ENCODE data around the gene CCDC77. TPM values are rescaled to one million over a fixed set of nuclear protein-coding genes. Genes with fewer than 3 reads are reported as not detected.
A peak's percentile ranks its signal among the peaks of the same experiment; 100 is the strongest.

The CCDC77 gene
- total RNA-seq, 2 experiments from 2014 or later = 14.0 to 19.0 TPM

- CTCF ChIA-PET = interaction anchor here (1.4 to 1.7 kb wide), 2 partner anchors 9 to 56 kb away, joined by 3 to 4 read pairs; no protein-coding TSS in a partner anchor
- Mint-ChIP-seq H3K4me1 (ENCODE audit: low read depth) (peaks cover 24% of the 10 kb centered on the region), H3K9me3 (no peaks in the 10 kb centered on the region), H3K4me3 (peak overlapping the region; percentile 76), H3K36me3 (ENCODE audit: low read depth) (peaks cover 24% of the 10 kb centered on the region), H3K27me3 (no peaks in the 10 kb centered on the region), H3K27ac (no peak overlapping the region)
- TF ChIP-seq CTCF (IDR thresholded peaks at IDR 0.05) = no peak
- intact Hi-C loops (cut with micrococcal nuclease) = no loop called here
- ATAC-seq = no peak
- POLR2A ChIA-PET = interaction anchor here (0.9 kb wide), 1 partner anchor 16 kb away, joined by 4 read pairs; no protein-coding TSS in a partner anchor
- DNase-seq = no peak
Observed at GRCh38 chr12:386651-387050, 14.8 kb upstream of the CCDC77 start.

- no peak for DNase-seq
- peak overlapping the region; percentile 99 for H3K27ac Mint-ChIP-seq
- peak overlapping the region; percentile 76 for H3K4me3 Mint-ChIP-seq
- TF ChIP-seq CTCF (IDR thresholded peaks at IDR 0.05) = no peak
- H3K4me1 Mint-ChIP-seq (ENCODE audit: low read depth) = peaks cover 24% of the 10 kb centered on the region
- no peaks in the 10 kb centered on the region for H3K9me3 Mint-ChIP-seq
- no peak for ATAC-seq
- ChIA-PET POLR2A (interaction anchor here (0.7 to 3.9 kb wide), 6 partner anchors 10 to 365 kb away, joined by 3 to 38 read pairs (median 4); partner anchors contain the start of genes CCDC77 and WNK1), CTCF (interaction anchor here (3.5 kb wide), 1 partner anchor 13 kb away, joined by 21 read pairs; the partner anchor contains the start of gene CCDC77)
- H3K36me3 Mint-ChIP-seq (ENCODE audit: low read depth) = peaks cover 18% of the 10 kb centered on the region
- H3K27me3 Mint-ChIP-seq = no peaks in the 10 kb centered on the region
- intact Hi-C loops (cut with micrococcal nuclease) = no loop called here
Observed at GRCh38 chr12:388012-388411, 13.4 kb upstream of the CCDC77 start.

GRCh38 chr12:388541-389141, 12.8 kb upstream of the CCDC77 start:
- DNase-seq (peak; percentile 67), ATAC-seq (peak; percentile 51)
- TF ChIP-seq CTCF (IDR thresholded peaks at IDR 0.05) = no peak
- ChIA-PET POLR2A (interaction anchor here (0.7 to 3.9 kb wide), 12 partner anchors 9 to 517 kb away, joined by 3 to 38 read pairs (median 3); partner anchors contain the start of genes CCDC77 and WNK1), CTCF (interaction anchor here (3.5 kb wide), 1 partner anchor 12 kb away, joined by 21 read pairs; the partner anchor contains the start of gene CCDC77)
- peak overlapping the region; percentile 76 for H3K4me3 Mint-ChIP-seq
- peaks cover 21% of the 10 kb centered on the region for H3K4me1 Mint-ChIP-seq (ENCODE audit: low read depth)
- H3K27ac Mint-ChIP-seq = peak overlapping the region; percentile 99
- intact Hi-C loops (cut with micrococcal nuclease) = no loop called here
- peaks cover 14% of the 10 kb centered on the region for H3K36me3 Mint-ChIP-seq (ENCODE audit: low read depth)
- H3K9me3 Mint-ChIP-seq = no peaks in the 10 kb centered on the region
- H3K27me3 Mint-ChIP-seq = no peaks in the 10 kb centered on the region

- Mint-ChIP-seq H3K36me3 (ENCODE audit: low read depth) (peaks cover 9% of the 10 kb centered on the region), H3K4me1 (ENCODE audit: low read depth) (peaks cover 17% of the 10 kb centered on the region), H3K4me3 (peak within 1 kb of the TSS; percentile 76), H3K27ac (peak within 1 kb of the TSS; percentile 99), H3K27me3 (no peaks in the 10 kb centered on the region), H3K9me3 (no peaks in the 10 kb centered on the region)
- intact Hi-C loops (cut with micrococcal nuclease) = no loop called here
- POLR2A ChIA-PET = interaction anchor here (0.7 to 3.9 kb wide), 10 partner anchors 10 to 517 kb away, joined by 3 to 38 read pairs (median 3); partner anchors contain the start of gene CCDC77
- DNase-seq (peak; percentile 93), ATAC-seq (peak; percentile 93)
- no peak for TF ChIP-seq CTCF (IDR thresholded peaks at IDR 0.05)
- CTCF ChIA-PET = interaction anchor here (3.5 kb wide), 1 partner anchor 11 kb away, joined by 21 read pairs; the partner anchor contains the start of gene CCDC77
Observed at GRCh38 chr12:389142-390096, 12.0 kb upstream of the CCDC77 start, which contains the start of gene KDM5A. TSS of gene KDM5A (minus strand) at chr12:389320. CDS start at chr12:389091, 229 bp downstream.
